H1 (cell line): ENCODE measurements around the gene PIK3R6. TPM values are rescaled to one million over a fixed set of nuclear protein-coding genes. Genes with fewer than 3 reads are reported as not detected.

Experiments used
- CTCF ChIA-PET: fragments of 300-600 bp; sonication (Branson Sonifier 250); formaldehyde crosslinking; loops from one replicate; lab custom pipeline; 2021; ENCODE audit not compliant: partially characterized antibody; lab: Charles Lee
- POLR2A ChIA-PET: fragments of 300-600 bp; sonication (Branson Sonifier 250); formaldehyde crosslinking; loops from one replicate; lab custom pipeline; 2021; ENCODE audit warnings: inconsistent platforms; ENCODE audit not compliant: partially characterized antibody; lab: Charles Lee
- DNase-seq, 2 experiments: peaks; one replicate each; pipeline versions ENCODE4 v3.0.0 to v3.0.0-alpha.2; 2010 to 2022; ENCODE audit warnings: low spot score in 2 of 2, low read depth in 1 of 2, mixed read lengths in 1 of 2
- FAIRE-seq: peaks from 2 replicates; lab custom pipeline; 2011; peaks lifted over from hg19 to GRCh38; lab: Jason Lieb, UNC
- H2AFZ ChIP-seq: 2 replicates; pipeline ENCODE4 v1.8.1; 2012; ENCODE audit warnings: low read length, inconsistent platforms
- H2AK5ac ChIP-seq: 2 replicates; pipeline ENCODE4 v1.6.1; 2013; ENCODE audit warnings: low read depth, low read length
- H2BK120ac ChIP-seq: replicated peaks from 2 replicates; pipeline ENCODE3; 2013; ENCODE audit warnings: low read depth, low read length, inconsistent platforms
- H2BK12ac ChIP-seq: 2 replicates; pipeline ENCODE4 v1.6.1; 2013; ENCODE audit warnings: low read depth, low read length
- H2BK15ac ChIP-seq: 2 replicates; pipeline ENCODE4 v1.6.1; 2013; ENCODE audit warnings: low read length
- H2BK20ac ChIP-seq: 2 replicates; pipeline ENCODE4 v1.6.1; 2013; ENCODE audit warnings: low read length
- H2BK5ac ChIP-seq: 2 replicates; pipeline ENCODE4 v1.6.1; 2013; ENCODE audit warnings: low read depth, low read length
- H3K14ac ChIP-seq: 2 replicates; pipeline ENCODE4 v1.6.1; 2013; ENCODE audit warnings: inconsistent platforms; ENCODE audit not compliant: insufficient read length
- H3K18ac ChIP-seq: 2 replicates; pipeline ENCODE4 v1.6.1; 2013; ENCODE audit warnings: low read length; ENCODE audit errors: extremely low read depth
- H3K23ac ChIP-seq: 2 replicates; pipeline ENCODE4 v1.6.1; 2013; ENCODE audit warnings: inconsistent platforms; ENCODE audit not compliant: insufficient read length
- H3K23me2 ChIP-seq: 2 replicates; pipeline ENCODE4 v1.6.1; 2013; ENCODE audit warnings: low read depth, low read length
- H3K27ac ChIP-seq: 2 replicates; pipeline ENCODE4 v1.6.1; 2011; ENCODE audit warnings: low read depth, low read length, inconsistent platforms
- H3K27me3 ChIP-seq, 4 experiments: replicated peaks in 1 of 4; 1 replicate in 1 of 4; 2 replicates in 3 of 4; pipeline versions ENCODE4 v1.6.1 to v1.8.1; 2011 to 2013; ENCODE audit warnings: low read length in 3 of 4, mild to moderate bottlenecking in 3 of 4, inconsistent platforms in 2 of 4, mixed read lengths in 2 of 4, moderate library complexity in 1 of 4; ENCODE audit not compliant: control insufficient read depth in 3 of 4, insufficient read depth in 3 of 4; ENCODE audit errors: extremely low read depth in 1 of 4
- H3K36me3 ChIP-seq, 4 experiments: 2 replicates each; pipeline versions ENCODE4 v1.6.1 to v1.8.1; 2011 to 2013; ENCODE audit warnings: mild to moderate bottlenecking in 4 of 4, low read length in 3 of 4, moderate library complexity in 2 of 4, control low read depth in 1 of 4, inconsistent platforms in 1 of 4; ENCODE audit not compliant: insufficient read depth in 4 of 4, control insufficient read depth in 2 of 4
- H3K4ac ChIP-seq: replicated peaks from 2 replicates; pipeline ENCODE3; 2013; ENCODE audit warnings: low read length, low read depth, mixed read lengths, inconsistent platforms; ENCODE audit not compliant: insufficient read length
- H3K4me1 ChIP-seq, 4 experiments: replicated peaks in 1 of 4; 1 replicate in 1 of 4; 2 replicates in 3 of 4; pipeline versions ENCODE4 v1.6.1 to v1.8.1; 2011 to 2013; ENCODE audit warnings: low read length in 3 of 4, inconsistent platforms in 2 of 4, mixed read lengths in 1 of 4; ENCODE audit not compliant: insufficient read depth in 4 of 4, control insufficient read depth in 3 of 4
- H3K4me2 ChIP-seq, 2 experiments: 2 replicates each; pipeline versions ENCODE4 v1.6.1 to v1.8.1; 2011 to 2013; ENCODE audit warnings: low read depth in 2 of 2, low read length in 2 of 2, control low read depth in 1 of 2, inconsistent platforms in 1 of 2, mild to moderate bottlenecking in 1 of 2; ENCODE audit not compliant: insufficient read depth in 1 of 2
- H3K4me3 ChIP-seq, 4 experiments: fragments of 200-600, 300-600 bp in 1 of 4; sonication (generic), shearing (Covaris generic), sonication (Bioruptor Twin) in 1 of 4; 2 replicates each; pipeline versions ENCODE4 v1.5.1 to v1.8.1; 2011 to 2016; ENCODE audit warnings: low read length in 4 of 4, low read depth in 3 of 4, control low read depth in 2 of 4, inconsistent platforms in 2 of 4, mild to moderate bottlenecking in 2 of 4, mixed read lengths in 1 of 4, moderate library complexity in 1 of 4; ENCODE audit not compliant: insufficient read depth in 2 of 4; ENCODE audit errors: extremely low read depth in 1 of 4
- H3K56ac ChIP-seq: replicated peaks from 2 replicates; pipeline ENCODE3; 2013; ENCODE audit warnings: low read depth, mild to moderate bottlenecking, mixed read lengths, low read length, inconsistent platforms; ENCODE audit not compliant: insufficient read length
- H3K79me1 ChIP-seq: 2 replicates; pipeline ENCODE4 v1.6.1; 2013; ENCODE audit warnings: low read depth, low read length, control low read depth
- H3K79me2 ChIP-seq, 2 experiments: 2 replicates each; pipeline versions ENCODE4 v1.6.1 to v1.8.1; 2012 to 2013; ENCODE audit warnings: low read length in 2 of 2, mild to moderate bottlenecking in 2 of 2, inconsistent platforms in 1 of 2; ENCODE audit not compliant: insufficient read depth in 2 of 2, control insufficient read depth in 1 of 2
- H3K9ac ChIP-seq, 4 experiments: replicated peaks in 1 of 4; 1 replicate in 1 of 4; 2 replicates in 3 of 4; pipeline versions ENCODE4 v1.6.1 to v1.8.1; 2011 to 2013; ENCODE audit warnings: low read depth in 3 of 4, low read length in 3 of 4, control low read depth in 2 of 4, mild to moderate bottlenecking in 2 of 4, moderate library complexity in 2 of 4, inconsistent platforms in 1 of 4; ENCODE audit errors: extremely low read depth in 1 of 4
- H3K9me3 ChIP-seq, 2 experiments: 2 replicates each; pipeline versions ENCODE4 v1.6.1 to v1.8.1; 2012 to 2013; ENCODE audit warnings: mild to moderate bottlenecking in 2 of 2, moderate library complexity in 2 of 2, control low read depth in 1 of 2, inconsistent platforms in 1 of 2, low read depth in 1 of 2, low read length in 1 of 2, mixed read lengths in 1 of 2; ENCODE audit not compliant: insufficient read depth in 2 of 2
- H4K20me1 ChIP-seq, 2 experiments: replicated peaks in 1 of 2; 2 replicates each; pipeline versions ENCODE3 to v1.8.1; 2011 to 2013; ENCODE audit warnings: inconsistent platforms in 2 of 2, low read length in 2 of 2, mild to moderate bottlenecking in 1 of 2; ENCODE audit not compliant: insufficient read depth in 2 of 2, control insufficient read depth in 1 of 2
- H4K5ac ChIP-seq: 2 replicates; pipeline ENCODE4 v1.6.1; 2013; ENCODE audit warnings: low read length, low read depth, mixed read lengths, inconsistent platforms; ENCODE audit not compliant: insufficient read length
- H4K8ac ChIP-seq: 2 replicates; pipeline ENCODE4 v1.8.0; 2013; ENCODE audit warnings: mild to moderate bottlenecking, moderate library complexity, low read length, inconsistent platforms; ENCODE audit not compliant: insufficient read depth; ENCODE audit errors: extremely low read depth
- H4K91ac ChIP-seq: replicated peaks from 2 replicates; pipeline ENCODE3; 2013; ENCODE audit warnings: low read length, mixed read lengths, inconsistent platforms; ENCODE audit not compliant: insufficient read length
- ATF3 ChIP-seq: IDR thresholded peaks from 2 replicates; pipeline ENCODE4 v1.6.1; 2011; ENCODE audit warnings: low read depth, mild to moderate bottlenecking, low read length; ENCODE audit not compliant: insufficient read depth
- CBX8 ChIP-seq: fragments of 300-800, 300-1000 bp; sonication (generic); IDR thresholded peaks from 2 replicates; pipeline ENCODE4 v1.7.1; 2016; ENCODE audit warnings: low read depth, low read length, borderline replicate concordance
- JUN ChIP-seq: IDR thresholded peaks from 2 replicates; pipeline ENCODE4 v1.6.1; 2011; ENCODE audit warnings: low read depth, mild to moderate bottlenecking, improper control_type of control experiment, low read length
- KDM5A ChIP-seq: fragments of 200-600 bp; IDR thresholded peaks from 2 replicates; pipeline ENCODE4 v1.7.1; 2012; ENCODE audit warnings: mild to moderate bottlenecking, low read length, inconsistent platforms, mixed read lengths
- NANOG ChIP-seq: IDR thresholded peaks from 2 replicates; pipeline ENCODE4 v1.6.1; 2011; ENCODE audit warnings: low read length, low read depth, mild to moderate bottlenecking, inconsistent platforms; ENCODE audit not compliant: insufficient read depth, poor library complexity, severe bottlenecking
- POLR2AphosphoS5 ChIP-seq: IDR thresholded peaks from 2 replicates; pipeline ENCODE4 v1.6.1; 2011; ENCODE audit warnings: low read depth, low read length
- SRF ChIP-seq: IDR thresholded peaks from 2 replicates; pipeline ENCODE4 v1.6.1; 2011; ENCODE audit warnings: mild to moderate bottlenecking, low read depth, low read length, moderate library complexity
- TAF1 ChIP-seq: IDR thresholded peaks from 2 replicates; pipeline ENCODE4 v1.6.1; 2011; ENCODE audit warnings: mild to moderate bottlenecking, low read depth, low read length
- TAF7 ChIP-seq: optimal IDR thresholded peaks from 2 replicates; pipeline ENCODE3; 2011; ENCODE audit warnings: low read depth, mild to moderate bottlenecking, inconsistent platforms, low read length, moderate library complexity, borderline replicate concordance
- USF2 ChIP-seq: IDR thresholded peaks from 2 replicates; pipeline ENCODE4 v1.6.1; 2011; ENCODE audit warnings: low read length, improper control_type of control experiment
- YY1 ChIP-seq: IDR thresholded peaks from 2 replicates; pipeline ENCODE4 v1.6.1; 2011; ENCODE audit warnings: low read depth, mild to moderate bottlenecking, low read length
- WGBS, 2 experiments: shearing (Covaris generic) in 1 of 2; methylation state at CpG; one replicate each; pipeline versions ENCODE4 v1.1.6 to v1.1.7; 2013 to 2015; ENCODE audit warnings: low lambda C conversion rate in 2 of 2, mixed read lengths in 2 of 2, inconsistent platforms in 1 of 2, low coverage in 1 of 2, missing lambda C conversion rate in 1 of 2; ENCODE audit not compliant: insufficient replicate concordance in 2 of 2, insufficient coverage in 1 of 2, insufficient read length in 1 of 2; ENCODE audit errors: extremely low coverage in 1 of 2, missing lambda C conversion rate in 1 of 2; 5-methylcytosine and 5-hydroxymethylcytosine counted together
- polyA plus RNA-seq, 7 experiments: library from polyadenylated mRNA; depleted of rRNA in 3 of 7; stranded (reverse) in 5 of 7; unstranded in 2 of 7; fragments of >200 nt in 5 of 7; fragments of 200-250 nt in 2 of 7; gene quantifications; 1 replicate in 5 of 7; 2 replicates in 1 of 7; 4 replicates in 1 of 7; pipeline versions ENCODE4 v1.2.1 to v1.2.3, GENCODE V29; 2011 to 2013; ENCODE audit warnings: missing spikeins in 2 of 7, mixed read lengths in 2 of 7
- total RNA-seq: library from RNA; stranded (reverse); fragmentation: NEBNext Ultra II Directional; extraction: Animal tissue kit (Norgen Biotek cat#: 25700); gene quantifications from 2 replicates; pipeline ENCODE4 v1.2.1, GENCODE V29; 2021

Gene PIK3R6
- total and polyA plus RNA-seq, 2 of the 8 experiments (the other 6 are each of a cell fraction or from before 2014, with no cell fraction given), result 0.24 to 1.2 TPM

GRCh38 chr17:8755590-8756255 lies 111.8 kb downstream of the PIK3R6 start:
- Histone ChIP-seq H3K23me2 (no peaks in the 10 kb centered on the region), H3K79me2 (no peaks in the 10 kb centered on the region), H4K20me1 (no peaks in the 10 kb centered on the region), H3K36me3 (no peaks in the 10 kb centered on the region), H4K8ac (no peak overlapping the region), H3K4me2 (no peak overlapping the region), H4K5ac (no peak overlapping the region), H3K4me3 (no peak overlapping the region), H3K9me3 (no peaks in the 10 kb centered on the region), H2BK15ac (no peak overlapping the region), H2BK5ac (no peak overlapping the region), H3K4ac (no peak overlapping the region), H3K18ac (no peak overlapping the region), H3K14ac (no peak overlapping the region), H3K4me1 (0 out of 7 replicates have a peak, but pooled peaks cover 0 to 2% (median 0%) of the 10 kb centered on the region in 4 experiments), H3K27me3 (no peaks in the 10 kb centered on the region), H3K9ac (no peak overlapping the region), H2BK120ac (no peak overlapping the region), H3K56ac (no peak overlapping the region), H2AFZ (no peak overlapping the region), H2AK5ac (no peak overlapping the region), H3K27ac (no peak overlapping the region), H3K79me1 (no peaks in the 10 kb centered on the region), H4K91ac (no peak overlapping the region), H2BK20ac (no peak overlapping the region), H2BK12ac (no peak overlapping the region), H3K23ac (no peak overlapping the region)
- FAIRE-seq (no peak), DNase-seq (peak in 1 of 2 experiments; percentile 29)
- ChIA-PET POLR2A (interaction anchor here (1.0 kb wide), 1 partner anchor 373 kb away, joined by 4 read pairs; the partner anchor contains the start of gene RPL26), CTCF (interaction anchor here (0.6 to 2.6 kb wide), 8 partner anchors 8 to 210 kb away, joined by 3 to 27 read pairs (median 4); partner anchors contain the start of gene PIK3R5)
- WGBS, 2 experiments, result 92% methylated on average over 12 of the region's 12 CpGs; no CpG with 5 or more reads in 1 of the 2 experiments
- TF ChIP-seq ATF3 (no peak), NANOG (no peak), CBX8 (no peak), TAF7 (no peak), YY1 (no peak), JUN (no peak), SRF (no peak), TAF1 (no peak), USF2 (no peak), POLR2AphosphoS5 (no peak), KDM5A (no peak)
